Measurements from ENCODE around the gene NPAS3.

The NPAS3 gene

DNA sequence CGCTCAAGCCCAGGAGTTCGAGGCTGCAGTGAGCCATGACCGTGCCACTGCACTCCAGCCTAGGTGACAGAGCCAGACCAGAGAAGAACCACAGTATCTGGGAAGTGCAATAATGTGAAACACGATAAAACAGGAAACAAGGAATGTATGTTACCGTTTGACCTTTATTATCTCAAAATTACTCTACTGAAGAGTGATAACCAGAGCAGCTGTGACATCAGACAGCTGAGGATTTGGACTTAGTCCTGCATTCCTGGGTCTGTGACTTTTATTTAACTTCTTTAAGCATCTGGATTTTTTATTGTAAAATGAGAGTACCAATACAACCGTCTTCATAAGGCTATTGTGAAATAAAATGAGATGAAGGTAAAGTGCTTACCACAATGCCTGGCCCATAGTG lies 806.5 kb downstream of the NPAS3 start:
- DNase-seq: no peak
- intact Hi-C loops (cut with DNase I): no loop called here

DNA sequence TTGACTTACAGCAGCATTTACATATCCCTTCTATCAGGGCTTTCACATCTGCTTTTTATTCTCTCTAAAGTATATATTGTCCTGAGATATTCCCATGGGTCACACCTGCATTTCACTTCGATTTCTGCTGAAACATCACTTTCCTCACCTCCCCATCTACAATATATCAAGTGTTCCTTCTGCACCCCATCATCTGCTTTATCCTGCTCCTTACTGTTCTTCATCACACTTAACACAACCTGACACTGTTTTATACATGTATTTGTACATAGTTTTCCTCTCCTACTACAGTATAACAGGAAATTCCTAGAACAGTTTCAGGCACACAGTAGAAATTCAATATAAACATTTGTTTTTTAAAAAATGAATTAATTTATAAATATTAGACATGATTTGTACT lies 809.1 kb downstream of the NPAS3 start:
- intact Hi-C loops (cut with DNase I): no loop called here

DNA sequence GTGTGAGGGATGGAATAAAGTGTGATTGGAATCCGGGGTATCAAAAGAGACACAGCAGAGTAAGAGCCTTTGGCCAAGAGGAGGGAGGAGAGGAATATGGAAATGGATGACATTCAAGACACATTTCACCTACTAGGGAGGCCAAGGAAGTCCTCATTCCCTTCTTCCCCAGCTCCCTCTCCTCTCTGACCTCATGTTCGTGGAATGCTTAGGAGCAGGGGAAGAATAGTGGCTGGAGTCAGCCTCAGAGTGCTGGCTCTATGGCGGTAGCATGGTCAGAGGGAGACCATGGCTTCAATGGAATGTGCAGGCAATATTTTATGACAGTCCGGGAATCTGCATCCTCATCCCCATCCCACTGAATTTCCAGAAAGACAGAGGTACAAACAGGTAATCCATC lies 815.6 kb downstream of the NPAS3 start:
- no peak for DNase-seq
- intact Hi-C loops (cut with DNase I): no loop called here

More for the DNA sequence above, 809.1 kb downstream of the NPAS3 start:
- DNase-seq: no peak

- no peak for DNase-seq
- intact Hi-C loops (cut with DNase I): no loop called here
Measured at GRCh38 chr14:33755358-33755757, 816.7 kb downstream of the NPAS3 start.

DNA sequence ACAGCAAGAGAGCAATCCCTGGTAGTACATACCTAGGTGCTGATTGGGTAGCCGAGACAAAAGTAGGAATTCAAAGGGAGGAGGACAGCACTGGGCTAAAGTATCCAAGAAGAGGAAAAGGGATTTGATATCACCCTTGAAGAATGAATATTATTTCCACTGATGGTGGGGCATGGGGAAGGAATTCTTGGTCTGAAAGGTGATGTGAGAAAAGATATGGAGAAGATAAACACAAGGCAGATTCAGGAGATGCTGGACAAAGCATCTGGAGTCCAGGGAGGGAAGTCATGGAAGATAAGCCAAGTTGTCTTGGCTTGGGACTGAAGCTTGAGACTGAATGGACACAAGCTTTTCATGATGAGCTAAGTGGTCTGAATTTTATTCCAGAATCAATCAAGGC lies 818.2 kb downstream of the NPAS3 start:
- intact Hi-C loops (cut with DNase I): no loop called here
- no peak for DNase-seq

GRCh38 chr14:33758547-33758946 lies 819.9 kb downstream of the NPAS3 start:
- DNase-seq: no peak
- intact Hi-C loops (cut with DNase I): no loop called here

DNA sequence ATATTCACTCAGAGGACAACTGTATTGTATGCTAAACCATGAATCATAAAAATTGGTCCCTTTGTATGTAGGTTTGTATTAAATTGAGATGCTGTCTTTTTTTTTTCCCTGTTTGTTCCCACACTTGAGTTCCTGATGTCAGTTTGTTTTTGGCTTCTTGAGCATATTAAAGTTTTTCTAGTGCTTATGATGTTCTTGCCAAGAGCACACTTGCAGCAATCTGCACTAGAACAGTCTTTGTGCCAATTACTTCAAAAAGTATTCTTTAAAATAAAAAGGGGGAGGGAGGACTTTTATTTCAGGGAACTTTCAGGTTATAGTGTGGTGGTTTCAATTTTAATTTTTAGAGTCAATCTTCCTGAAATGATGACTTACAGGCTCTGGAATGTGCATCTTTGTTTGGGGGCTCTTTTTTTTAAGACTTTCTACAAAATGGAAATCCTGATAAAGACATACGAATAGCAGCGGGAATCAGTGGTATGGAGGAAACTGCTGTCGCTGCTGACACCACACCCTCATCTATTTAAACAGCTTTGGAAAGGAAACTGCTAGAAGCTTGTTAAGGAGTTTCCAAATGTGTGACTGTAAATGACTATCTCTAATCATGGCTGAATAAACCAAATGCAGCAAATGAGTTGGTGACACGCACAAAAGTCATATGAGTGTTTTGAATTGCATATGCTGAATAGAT lies 823.6 kb downstream of the NPAS3 start:
- DNase-seq: no peak
- intact Hi-C loops (cut with DNase I): no loop called here

DNA sequence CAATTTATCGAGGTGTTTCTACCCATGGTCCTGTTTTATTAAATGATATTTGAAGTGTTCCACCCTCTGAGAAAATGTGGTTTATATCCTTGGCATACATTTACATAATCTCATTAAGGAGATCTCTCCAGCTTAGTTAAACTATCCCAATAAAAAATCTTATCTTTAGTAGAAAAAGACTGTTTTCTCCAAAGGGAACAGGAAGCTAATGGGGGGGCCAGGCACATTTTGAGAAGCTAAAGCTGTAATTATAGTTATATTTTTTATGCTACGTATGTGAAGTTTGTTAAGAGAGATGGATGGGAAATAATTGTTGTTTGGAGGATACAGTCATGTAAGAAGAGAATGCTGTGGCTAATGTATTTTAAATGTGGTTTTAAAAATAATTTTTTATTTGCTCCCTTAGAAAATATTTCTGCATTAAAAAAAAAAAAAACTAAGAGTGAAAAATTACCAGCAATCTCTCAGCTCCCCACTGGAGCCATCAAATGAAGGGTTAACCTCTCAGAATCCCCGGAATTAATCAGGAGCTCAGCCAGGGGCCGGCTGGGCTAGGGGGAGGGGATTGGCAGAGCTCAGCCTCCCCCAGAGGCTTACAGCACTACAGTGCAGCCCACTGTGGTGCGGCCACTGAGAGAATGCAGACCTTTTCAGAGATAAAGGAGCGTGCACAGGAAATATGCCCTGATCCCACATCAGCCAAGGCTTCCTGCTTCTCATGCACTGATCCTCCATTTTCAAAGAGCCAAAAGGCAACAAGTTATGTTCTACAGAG lies 826.4 kb downstream of the NPAS3 start:
- DNase-seq: peak in 30 of 42 donors; percentile 7 to 61 (median 38)

DNA sequence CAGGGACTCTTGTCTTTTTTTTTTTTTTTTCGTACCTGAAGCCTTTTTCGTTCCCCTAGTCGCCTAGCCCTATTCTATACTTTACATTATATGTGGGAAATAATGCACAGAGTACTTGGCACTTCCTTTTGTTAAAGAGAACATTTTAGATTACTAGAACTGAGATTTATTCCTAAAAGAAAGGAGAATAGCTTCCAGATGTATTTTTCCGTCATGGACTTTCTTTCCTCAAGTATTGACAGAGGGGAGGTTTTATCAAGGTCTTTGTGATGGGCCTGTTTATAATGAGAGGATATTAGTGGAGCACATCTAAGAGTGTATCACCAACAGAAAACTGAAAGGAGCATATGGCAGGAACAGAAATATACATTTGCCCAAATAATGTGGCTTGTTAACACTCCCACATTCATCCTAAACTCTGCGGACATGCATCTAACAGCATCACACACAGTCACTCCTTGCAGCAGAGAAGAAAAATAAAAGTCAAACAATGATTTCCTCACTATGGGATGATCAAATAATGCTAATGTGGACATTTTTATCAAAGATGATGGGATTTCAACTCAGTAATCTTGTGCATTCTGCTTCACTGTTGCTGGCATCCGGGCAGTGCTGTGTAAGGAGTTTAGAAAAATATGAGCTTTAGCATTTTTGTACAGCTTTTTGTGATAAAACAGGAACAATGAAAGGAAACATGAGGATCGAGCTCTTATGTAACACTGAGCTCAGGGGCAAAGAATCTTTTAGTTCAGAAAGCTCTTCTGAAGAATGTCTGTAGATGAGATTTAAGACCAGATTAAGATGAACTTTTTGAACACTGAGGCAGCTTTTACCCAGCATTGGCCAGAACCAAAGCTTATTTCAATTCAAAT lies 829.1 kb downstream of the NPAS3 start:
- intact Hi-C loops (cut with DNase I): no loop called here
- no peak for DNase-seq

More for the DNA sequence above, 826.4 kb downstream of the NPAS3 start:
- intact Hi-C loops (cut with DNase I): no loop called here

DNA sequence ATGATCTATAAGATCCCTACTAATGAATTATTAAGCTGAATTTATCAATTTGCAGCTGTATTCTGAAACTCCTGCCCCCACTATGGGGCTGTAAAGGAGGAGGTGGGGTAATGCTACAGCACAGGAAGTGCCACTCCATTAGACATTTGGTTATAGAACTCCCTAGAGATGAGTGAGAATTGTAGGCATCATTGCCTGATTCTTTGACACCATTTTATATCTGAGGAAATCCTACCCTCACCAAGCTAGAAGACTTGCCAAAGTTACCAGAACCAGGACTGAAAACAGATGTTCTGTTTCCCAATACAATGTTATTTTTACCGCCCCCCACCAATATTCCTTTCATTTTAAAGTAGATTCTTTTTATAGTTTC lies 829.8 kb downstream of the NPAS3 start:
- intact Hi-C loops (cut with DNase I): no loop called here
- no peak for DNase-seq

- peak in 18 of 42 donors; percentile 12 to 72 (median 38) for DNase-seq
- intact Hi-C loops (cut with DNase I): no loop called here
Measured at GRCh38 chr14:33773205-33774030, 834.7 kb downstream of the NPAS3 start.

DNA sequence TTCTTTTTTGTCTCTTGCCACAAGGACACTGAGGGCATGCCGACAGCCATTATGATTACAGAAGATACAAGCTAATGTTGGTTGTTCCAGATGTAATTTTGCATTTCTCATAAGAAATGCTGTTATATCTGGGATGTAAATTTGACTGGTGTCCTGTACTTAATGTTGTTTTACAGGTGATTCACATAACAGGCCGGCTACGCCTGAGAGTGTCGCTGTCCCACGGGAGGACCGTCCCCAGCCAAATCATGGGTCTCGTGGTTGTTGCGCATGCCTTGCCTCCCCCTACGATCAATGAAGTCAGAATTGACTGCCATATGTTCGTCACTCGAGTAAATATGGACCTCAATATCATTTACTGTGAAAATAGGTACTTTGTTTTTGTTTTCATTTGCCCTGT lies 835.5 kb downstream of the NPAS3 start:
- no peak for DNase-seq
- intact Hi-C loops (cut with DNase I): no loop called here

DNA sequence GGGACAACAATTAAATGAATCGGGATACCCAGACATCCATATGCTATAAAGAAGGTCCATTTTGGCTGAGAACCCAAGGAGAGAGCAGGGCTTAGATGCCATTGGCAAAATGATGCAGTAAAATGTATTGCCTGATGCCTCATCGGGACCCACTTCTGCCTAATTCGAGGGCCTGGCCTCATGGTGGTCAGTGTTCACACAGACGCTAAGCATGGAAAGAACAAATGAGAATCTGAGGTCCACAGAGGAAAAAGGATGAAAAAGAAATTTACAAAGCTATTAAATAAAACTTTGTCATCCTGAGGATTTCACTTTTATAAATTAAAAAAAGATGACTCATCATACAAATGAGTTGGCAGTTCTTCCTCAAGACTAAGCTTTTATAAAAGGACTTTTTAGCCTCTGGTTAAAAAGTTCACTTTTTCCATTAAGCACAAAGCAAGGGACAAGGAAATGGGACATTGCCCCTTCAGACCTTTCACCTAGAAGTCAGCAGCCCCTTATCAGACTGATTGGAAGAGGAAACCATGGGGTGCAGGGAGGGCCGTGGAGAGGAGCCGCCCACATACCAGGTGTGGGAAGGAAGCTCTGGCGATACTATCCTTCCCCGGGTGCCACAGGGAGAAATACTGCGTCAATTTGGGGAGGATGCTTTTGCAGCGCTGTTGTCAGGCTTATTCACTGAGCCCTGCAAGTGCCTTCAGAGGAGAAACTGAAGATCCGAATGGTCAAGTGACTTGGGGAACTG lies 836.2 kb downstream of the NPAS3 start:
- intact Hi-C loops (cut with DNase I): no loop called here
- DNase-seq: peak in 8 of 42 donors; percentile 11 to 62 (median 22)

- intact Hi-C loops (cut with DNase I): no loop called here
Measured at GRCh38 chr14:33776871-33777270, 838.2 kb downstream of the NPAS3 start.

GRCh38 chr14:33777681-33778080 lies 839.0 kb downstream of the NPAS3 start:
- intact Hi-C loops (cut with DNase I): no loop called here

More at GRCh38 chr14:33776871-33777270, 838.2 kb downstream of the NPAS3 start:
- no peak for DNase-seq

GRCh38 chr14:33780035-33780434 lies 841.4 kb downstream of the NPAS3 start:
- intact Hi-C loops (cut with DNase I): no loop called here
- no peak for DNase-seq

More at GRCh38 chr14:33777681-33778080, 839.0 kb downstream of the NPAS3 start:
- DNase-seq: no peak

GRCh38 chr14:33781236-33781635 lies 842.6 kb downstream of the NPAS3 start:
- intact Hi-C loops (cut with DNase I): no loop called here
- DNase-seq: no peak

DNA sequence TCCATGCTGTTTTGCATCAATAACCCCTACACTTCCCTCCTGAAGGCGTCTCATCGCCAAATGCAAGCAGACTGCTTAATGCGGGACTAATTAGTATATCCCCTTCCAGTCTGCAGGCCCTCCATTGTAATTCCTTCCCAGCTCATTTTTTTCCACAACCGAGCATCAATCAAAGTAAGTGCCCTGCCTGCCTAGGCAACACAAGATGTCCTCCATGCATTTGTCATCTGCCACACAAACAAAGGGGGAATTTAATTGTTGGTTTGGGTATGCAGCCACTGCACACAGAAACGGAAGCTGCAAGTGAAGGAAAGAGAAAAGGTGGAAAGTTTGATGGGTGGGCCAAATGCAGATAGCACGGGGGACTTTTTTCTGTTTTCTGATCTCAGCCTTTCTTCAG lies 844.2 kb downstream of the NPAS3 start:
- intact Hi-C loops (cut with DNase I): no loop called here
- no peak for DNase-seq
